Fibroblast of lung (primary cell): ENCODE data around the gene ZNF552.

Experiments
- CTCF ChIP-seq, 2 donors: IDR thresholded peaks in 1 of 2; conservative IDR thresholded peaks in 1 of 2; 1 replicate in 1 of 2; 2 replicates in 1 of 2; pipeline ENCODE4 v1.5.1; 2011 to 2012; ENCODE audit warnings: low read length in 2 of 2, control low read depth in 1 of 2, inconsistent platforms in 1 of 2, low read depth in 1 of 2, mild to moderate bottlenecking in 1 of 2
- EZH2 ChIP-seq: IDR thresholded peaks from 2 replicates; pipeline ENCODE4 v1.5.1; 2012; ENCODE audit warnings: low read length, control low read depth, mild to moderate bottlenecking; ENCODE audit errors: missing control alignments

- TF ChIP-seq CTCF (conservative IDR thresholded peaks at IDR 0.05 in 1 of 2, IDR thresholded peaks at IDR 0.05 in 1 of 2; ENCODE audit: low read depth in 1 of 2, low read length in 2 of 2) = no peak
- no peak for TF ChIP-seq EZH2
These were observed 748 bp upstream of the ZNF552 start for GRCh38 chr19:57815247-57816075.
